ENCODE measurements around the gene COL17A1.
A peak's percentile ranks its signal among the peaks of the same experiment; 100 is the strongest.

DNA sequence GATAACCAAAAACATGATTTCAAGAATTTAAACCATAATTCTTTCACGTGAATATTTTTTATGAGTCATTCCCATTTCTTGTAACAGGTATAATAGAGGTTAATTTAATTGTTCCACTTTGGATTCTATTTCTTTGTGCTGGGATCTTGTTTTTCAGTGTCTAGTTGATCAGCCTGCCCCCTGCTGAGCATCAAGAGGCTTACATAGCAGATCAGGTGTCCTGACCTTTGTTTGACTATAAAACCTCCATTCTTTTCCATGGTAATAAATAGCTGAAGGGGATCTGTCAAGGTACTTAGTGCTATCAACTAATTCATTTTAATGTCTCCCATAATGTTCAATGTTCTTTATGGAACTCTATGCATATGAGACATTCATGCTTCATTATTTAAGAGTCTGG lies 4.9 kb downstream of the COL17A1 start:
- TF ChIP-seq, protein P1, sequence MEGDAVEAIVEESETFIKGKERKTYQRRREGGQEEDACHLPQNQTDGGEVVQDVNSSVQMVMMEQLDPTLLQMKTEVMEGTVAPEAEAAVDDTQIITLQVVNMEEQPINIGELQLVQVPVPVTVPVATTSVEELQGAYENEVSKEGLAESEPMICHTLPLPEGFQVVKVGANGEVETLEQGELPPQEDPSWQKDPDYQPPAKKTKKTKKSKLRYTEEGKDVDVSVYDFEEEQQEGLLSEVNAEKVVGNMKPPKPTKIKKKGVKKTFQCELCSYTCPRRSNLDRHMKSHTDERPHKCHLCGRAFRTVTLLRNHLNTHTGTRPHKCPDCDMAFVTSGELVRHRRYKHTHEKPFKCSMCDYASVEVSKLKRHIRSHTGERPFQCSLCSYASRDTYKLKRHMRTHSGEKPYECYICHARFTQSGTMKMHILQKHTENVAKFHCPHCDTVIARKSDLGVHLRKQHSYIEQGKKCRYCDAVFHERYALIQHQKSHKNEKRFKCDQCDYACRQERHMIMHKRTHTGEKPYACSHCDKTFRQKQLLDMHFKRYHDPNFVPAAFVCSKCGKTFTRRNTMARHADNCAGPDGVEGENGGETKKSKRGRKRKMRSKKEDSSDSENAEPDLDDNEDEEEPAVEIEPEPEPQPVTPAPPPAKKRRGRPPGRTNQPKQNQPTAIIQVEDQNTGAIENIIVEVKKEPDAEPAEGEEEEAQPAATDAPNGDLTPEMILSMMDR (CRISPR knock-in tag; IDR thresholded peaks at IDR 0.05), result peak; percentile 49
- TF ChIP-seq, protein P2, sequence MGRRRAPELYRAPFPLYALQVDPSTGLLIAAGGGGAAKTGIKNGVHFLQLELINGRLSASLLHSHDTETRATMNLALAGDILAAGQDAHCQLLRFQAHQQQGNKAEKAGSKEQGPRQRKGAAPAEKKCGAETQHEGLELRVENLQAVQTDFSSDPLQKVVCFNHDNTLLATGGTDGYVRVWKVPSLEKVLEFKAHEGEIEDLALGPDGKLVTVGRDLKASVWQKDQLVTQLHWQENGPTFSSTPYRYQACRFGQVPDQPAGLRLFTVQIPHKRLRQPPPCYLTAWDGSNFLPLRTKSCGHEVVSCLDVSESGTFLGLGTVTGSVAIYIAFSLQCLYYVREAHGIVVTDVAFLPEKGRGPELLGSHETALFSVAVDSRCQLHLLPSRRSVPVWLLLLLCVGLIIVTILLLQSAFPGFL (CRISPR knock-in tag; IDR thresholded peaks at IDR 0.05), result no peak
- TF ChIP-seq EZH2 (conservative IDR thresholded peaks at IDR 0.05; ENCODE audit: low read depth, low read length), result no peak
